Endothelial cell of umbilical vein (primary cell): Measurements from ENCODE around the gene KIAA1549. TPM values are rescaled to one million over a fixed set of nuclear protein-coding genes. Genes with fewer than 3 reads are reported as not detected.

ENCODE experiments used
- BruUV-seq: library from RNA; stranded (reverse); fragments of 400-500 nt; replicated peaks from 2 replicates; lab custom pipeline; 2021; lab: Mats Ljungman, UMichigan
- CTCF ChIA-PET: fragments of 300-600, 350-600 bp; sonication (Branson Sonifier 250); formaldehyde crosslinking; loops from one replicate; lab custom pipeline; 2021; ENCODE audit warnings: antibody characterized with exemption, inconsistent platforms; lab: Charles Lee
- POLR2A ChIA-PET: fragments of 300-600, 350-600 bp; sonication (Branson Sonifier 250); formaldehyde crosslinking; loops from one replicate; lab custom pipeline; 2021; ENCODE audit warnings: antibody characterized with exemption, inconsistent platforms; lab: Charles Lee
- DNase-seq: peaks from one replicate; pipeline ENCODE4 v3.0.0-alpha.2; 2011; ENCODE audit warnings: low read depth, low spot score
- FAIRE-seq: peaks from 2 replicates; lab custom pipeline; 2011; peaks lifted over from hg19 to GRCh38; lab: Jason Lieb, UNC
- H2AFZ ChIP-seq: 2 replicates; pipeline ENCODE4 v1.6.0; 2012; ENCODE audit warnings: low read depth, low read length, control low read depth, inconsistent platforms
- H3K27ac ChIP-seq: 2 replicates; pipeline ENCODE4 v1.5.1; 2011; ENCODE audit warnings: low read depth, mild to moderate bottlenecking, control low read depth, low read length, moderate library complexity; ENCODE audit not compliant: insufficient read depth
- H3K27me3 ChIP-seq, 2 experiments: 2 replicates each; pipeline versions ENCODE4 v1.6.0 to v1.6.1; 2011; ENCODE audit warnings: low read length in 2 of 2, mixed read lengths in 1 of 2; ENCODE audit not compliant: control insufficient read depth in 2 of 2, insufficient read depth in 2 of 2
- H3K36me3 ChIP-seq, 2 experiments: 2 replicates in 1 of 2; 3 replicates in 1 of 2; pipeline ENCODE4 v1.5.1; 2011; ENCODE audit warnings: low read length in 2 of 2, mild to moderate bottlenecking in 1 of 2, moderate library complexity in 1 of 2; ENCODE audit not compliant: control insufficient read depth in 2 of 2, insufficient read depth in 2 of 2; ENCODE audit errors: extremely low read depth in 1 of 2
- H3K4me1 ChIP-seq: 3 replicates; pipeline ENCODE4 v1.5.1; 2011; ENCODE audit warnings: mild to moderate bottlenecking, low read length; ENCODE audit not compliant: control insufficient read depth, insufficient read depth; ENCODE audit errors: extremely low read depth
- H3K4me2 ChIP-seq: 2 replicates; pipeline ENCODE4 v1.6.1; 2011; ENCODE audit warnings: low read length, control low read depth, mixed read lengths; ENCODE audit not compliant: insufficient read depth
- H3K4me3 ChIP-seq, 3 experiments: fragments of 200-600 bp in 1 of 3; sonication (generic), shearing (Covaris generic) in 1 of 3; replicated peaks in 1 of 3; 2 replicates each; pipeline ENCODE4 v1.5.1; 2011 to 2016; ENCODE audit warnings: control low read depth in 3 of 3, low read length in 3 of 3, mild to moderate bottlenecking in 2 of 3, inconsistent platforms in 1 of 3, low read depth in 1 of 3, moderate library complexity in 1 of 3; ENCODE audit not compliant: insufficient read depth in 1 of 3
- H3K79me2 ChIP-seq: 2 replicates; pipeline ENCODE4 v1.6.0; 2012; ENCODE audit warnings: low read length, inconsistent platforms; ENCODE audit not compliant: control insufficient read depth, insufficient read depth
- H3K9ac ChIP-seq: replicated peaks from 2 replicates; pipeline ENCODE3; 2011; ENCODE audit warnings: low read length, control low read depth; ENCODE audit not compliant: insufficient read depth; ENCODE audit errors: extremely low read depth
- H3K9me1 ChIP-seq: replicated peaks from 3 replicates; pipeline ENCODE4 v1.6.0; 2011; ENCODE audit warnings: mild to moderate bottlenecking, low read length; ENCODE audit not compliant: control insufficient read depth, insufficient read depth; ENCODE audit errors: extremely low read depth
- H3K9me3 ChIP-seq: replicated peaks from 2 replicates; pipeline ENCODE4 v1.5.1; 2012; ENCODE audit warnings: low read length, inconsistent platforms; ENCODE audit not compliant: control insufficient read depth, insufficient read depth
- H4K20me1 ChIP-seq: replicated peaks from 2 replicates; pipeline ENCODE3; 2011; ENCODE audit warnings: mild to moderate bottlenecking, low read length; ENCODE audit not compliant: control insufficient read depth, insufficient read depth; ENCODE audit errors: extremely low read depth
- CTCF ChIP-seq, 2 donors: IDR thresholded peaks; 1 replicate in 1 of 2; 2 replicates in 1 of 2; pipeline ENCODE4 v1.5.1; 2011; ENCODE audit warnings: low read length in 2 of 2, mild to moderate bottlenecking in 2 of 2, moderate library complexity in 2 of 2, control low read depth in 1 of 2, inconsistent platforms in 1 of 2, low read depth in 1 of 2; ENCODE audit not compliant: insufficient read depth in 1 of 2; ENCODE audit errors: extremely low read depth in 1 of 2
- EZH2 ChIP-seq: IDR thresholded peaks from 2 replicates; pipeline ENCODE4 v1.6.1; 2012; ENCODE audit warnings: borderline replicate concordance, low read depth, mild to moderate bottlenecking, moderate library complexity, low read length, inconsistent platforms; ENCODE audit not compliant: severe bottlenecking
- FOS ChIP-seq: IDR thresholded peaks from 2 replicates; pipeline ENCODE4 v1.6.1; 2011; ENCODE audit warnings: mild to moderate bottlenecking, low read length, moderate library complexity, borderline replicate concordance; ENCODE audit not compliant: insufficient read depth
- GATA2 ChIP-seq: IDR thresholded peaks from 2 replicates; pipeline ENCODE4 v1.7.0; 2011; ENCODE audit warnings: low read depth, mild to moderate bottlenecking, moderate library complexity, mixed read lengths, low read length; ENCODE audit not compliant: insufficient read length, insufficient read depth
- JUN ChIP-seq: IDR thresholded peaks from 2 replicates; pipeline ENCODE4 v1.6.1; 2011; ENCODE audit warnings: borderline replicate concordance, low read depth; ENCODE audit not compliant: insufficient read length, insufficient read depth
- MAX ChIP-seq: IDR thresholded peaks from 2 replicates; pipeline ENCODE4 v1.6.1; 2011; ENCODE audit not compliant: insufficient read depth, insufficient read length
- MYC ChIP-seq: IDR thresholded peaks from one replicate; pipeline ENCODE4 v1.6.1; 2011; ENCODE audit warnings: mild to moderate bottlenecking, low read depth, low read length
- POLR2A ChIP-seq: IDR thresholded peaks from 2 replicates; pipeline ENCODE4 v1.6.1; 2012; ENCODE audit warnings: low read depth, mild to moderate bottlenecking, control low read depth, low read length
- POLR2AphosphoS5 ChIP-seq: IDR thresholded peaks from 2 replicates; pipeline ENCODE4 v1.6.1; 2012; ENCODE audit warnings: low read depth, mild to moderate bottlenecking, control low read depth, low read length, moderate library complexity; ENCODE audit not compliant: insufficient read depth
- dilution Hi-C: fragments of 300-500 bp; cut with MboI; formaldehyde crosslinking; loops from one replicate; pipeline ENCODE4 v1.15.0; 2019; ENCODE audit warnings: low sequenced_read_pairs; ENCODE audit not compliant: extremely low pct_ligation_motif_present
- intact Hi-C: fragments of 100-400 bp; cut with micrococcal nuclease; formaldehyde crosslinking; loops from one replicate; pipeline ENCODE4 v1.10.0; 2022
- polyA plus RNA-seq, 4 experiments: library from polyadenylated mRNA; depleted of rRNA in 3 of 4; stranded (reverse) in 3 of 4; unstranded in 1 of 4; fragments of >200 nt; gene quantifications; 2 replicates each; pipeline versions ENCODE4 v1.2.1 to v1.2.3, GENCODE V29; 2011 to 2012; ENCODE audit warnings: missing spikeins in 1 of 4
- total RNA-seq: library from RNA; stranded (reverse); gene quantifications from 2 replicates; pipeline ENCODE4 v1.2.3, GENCODE V29; 2021

Gene KIAA1549
- total and polyA plus RNA-seq, 2 donors (not counting 3 experiments of a cell fraction or from before 2014, with no cell fraction given): 4.6 to 10.9 TPM

- no peaks in the 10 kb centered on the region for H3K9me3 ChIP-seq
- H4K20me1 ChIP-seq: no peaks in the 10 kb centered on the region
- no peak for DNase-seq
- H3K9ac ChIP-seq: no peak overlapping the region
- ChIA-PET POLR2A (no interaction called here), CTCF (interaction anchor here (3.3 to 6.9 kb wide), 3 partner anchors 57 to 133 kb away, joined by 32 to 111 read pairs (median 45); no protein-coding TSS in a partner anchor)
- H3K4me3 ChIP-seq: no peak overlapping the region
- H3K36me3 ChIP-seq: peaks cover 3 to 6% of the 10 kb centered on the region in 2 experiments
- BruUV-seq: no TSS peak
- no peak for TF ChIP-seq GATA2
- no peak for TF ChIP-seq POLR2AphosphoS5
- TF ChIP-seq FOS: no peak
- TF ChIP-seq MAX: no peak
- no peak for TF ChIP-seq EZH2
- TF ChIP-seq MYC: no peak
- TF ChIP-seq JUN: no peak
- TF ChIP-seq CTCF (IDR thresholded peaks at IDR 0.05; ENCODE audit: extremely low read depth in 1 of 2, insufficient read depth in 1 of 2, low read depth in 1 of 2, low read length in 2 of 2): no peak
- no peak for TF ChIP-seq POLR2A
- H3K9me1 ChIP-seq: no peaks in the 10 kb centered on the region
- dilution Hi-C loops: no loop called here
- intact Hi-C loops: loop anchor here (5.0 kb wide), 1 partner anchor 303 kb away; no protein-coding TSS in a partner anchor
- H3K79me2 ChIP-seq: no peaks in the 10 kb centered on the region
- no peaks in the 10 kb centered on the region for H3K27me3 ChIP-seq
- H3K27ac ChIP-seq: no peak overlapping the region
- no peak overlapping the region for H3K4me2 ChIP-seq
- no peaks in the 10 kb centered on the region for H3K4me1 ChIP-seq
- no peak overlapping the region for H2AFZ ChIP-seq
- no peak for FAIRE-seq
Observed at GRCh38 chr7:139018910-139019309, 37.7 kb upstream of the KIAA1549 start.
